ENCODE data around the gene PDIA6. TPM values are rescaled to one million over a fixed set of nuclear protein-coding genes. Genes with fewer than 3 reads are reported as not detected.
"Not testable (repeated sequence)": the region's sequence is repeated elsewhere in the genome, so short reads cannot be mapped to it uniquely, and the experiment has no call there.

The PDIA6 gene
- total RNA-seq, 6 experiments from 2014 or later = 141 to 232 (median 191) TPM

GRCh38 chr2:10817413-10817812 is 4.8 kb upstream of the PDIA6 start:
- intact Hi-C loops (cut with DNase I) = no loop called here
- 40% methylated on average over 1 of the region's 5 CpGs for WGBS (ENCODE audit: insufficient coverage, low coverage, low lambda C conversion rate, missing lambda C conversion rate)
- Histone ChIP-seq H3K4me3 (no peak overlapping the region), H3K9me3 (no peaks in the 10 kb centered on the region), H3K27ac (no peak overlapping the region), H3K4me1 (no peaks in the 10 kb centered on the region), H3K36me3 (no peaks in the 10 kb centered on the region), H3K27me3 (no peaks in the 10 kb centered on the region)
- DNase-seq (no peak), ATAC-seq (no peak)
- TF ChIP-seq CTCF (IDR thresholded peaks at IDR 0.05) (peak in 3 of 4 donors; percentile 12 to 20 (median 18)), POLR2A (IDR thresholded peaks at IDR 0.05) (no peak)

DNA sequence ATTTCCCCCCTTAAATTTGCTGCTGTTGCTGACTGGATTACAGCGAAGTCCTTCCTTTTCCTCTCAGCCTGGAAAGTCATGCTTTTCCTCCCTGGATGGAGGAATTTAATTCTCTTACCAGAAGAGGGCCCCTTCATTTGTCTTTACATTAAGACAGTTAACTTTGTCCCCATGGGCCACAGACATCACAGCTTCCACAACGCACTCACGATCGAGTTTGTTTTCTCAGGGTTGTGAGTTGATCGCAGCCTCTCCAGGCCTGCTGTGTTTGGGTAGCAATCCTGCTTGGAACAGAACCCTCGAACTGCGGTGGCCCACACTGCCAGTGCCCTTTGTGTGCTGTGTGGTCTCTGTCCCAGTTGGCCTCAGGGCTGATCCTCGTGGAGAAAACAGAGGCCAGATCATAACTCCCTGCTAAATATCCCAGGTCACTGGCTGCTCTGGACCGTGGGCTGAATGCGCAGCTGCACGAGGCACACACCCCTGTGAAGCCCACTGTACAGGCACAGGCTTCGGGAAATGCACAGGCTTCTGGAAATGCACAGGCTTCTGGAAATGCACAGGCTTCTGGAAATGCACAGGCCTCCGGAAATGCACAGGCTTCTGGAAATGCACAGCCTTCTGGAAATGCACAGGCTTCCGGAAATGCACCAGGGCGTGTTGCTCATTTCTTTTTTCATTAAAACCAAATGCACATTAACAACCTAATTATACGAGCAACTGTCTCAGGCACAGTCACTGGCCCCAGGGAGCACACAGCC is 2.2 kb upstream of the PDIA6 start:
- WGBS (ENCODE audit: insufficient coverage, low coverage, low lambda C conversion rate, missing lambda C conversion rate) = 55% methylated on average over 12 of the region's 16 CpGs
- TF ChIP-seq CTCF (IDR thresholded peaks at IDR 0.05) = peak in 1 of 4 donors; percentile 18
- TF ChIP-seq POLR2A (IDR thresholded peaks at IDR 0.05) = no peak
- Histone ChIP-seq H3K9me3 (no peaks in the 10 kb centered on the region), H3K27ac (peak overlapping the region in 1 of 3 donors; percentile 1), H3K4me3 (no peak overlapping the region), H3K36me3 (no peaks in the 10 kb centered on the region), H3K4me1 (peaks cover 0 to 15% (median 7%) of the 10 kb centered on the region in 4 donors), H3K27me3 (no peaks in the 10 kb centered on the region)
- ATAC-seq (no peak), DNase-seq (no peak)
- intact Hi-C loops (cut with DNase I) = no loop called here

GRCh38 chr2:10814142-10814541 is 1.6 kb upstream of the PDIA6 start:
- intact Hi-C loops (cut with DNase I) = no loop called here
- WGBS (ENCODE audit: insufficient coverage, low coverage, low lambda C conversion rate, missing lambda C conversion rate) = 39% methylated on average over 3 of the region's 10 CpGs
- no peak for ATAC-seq

DNA sequence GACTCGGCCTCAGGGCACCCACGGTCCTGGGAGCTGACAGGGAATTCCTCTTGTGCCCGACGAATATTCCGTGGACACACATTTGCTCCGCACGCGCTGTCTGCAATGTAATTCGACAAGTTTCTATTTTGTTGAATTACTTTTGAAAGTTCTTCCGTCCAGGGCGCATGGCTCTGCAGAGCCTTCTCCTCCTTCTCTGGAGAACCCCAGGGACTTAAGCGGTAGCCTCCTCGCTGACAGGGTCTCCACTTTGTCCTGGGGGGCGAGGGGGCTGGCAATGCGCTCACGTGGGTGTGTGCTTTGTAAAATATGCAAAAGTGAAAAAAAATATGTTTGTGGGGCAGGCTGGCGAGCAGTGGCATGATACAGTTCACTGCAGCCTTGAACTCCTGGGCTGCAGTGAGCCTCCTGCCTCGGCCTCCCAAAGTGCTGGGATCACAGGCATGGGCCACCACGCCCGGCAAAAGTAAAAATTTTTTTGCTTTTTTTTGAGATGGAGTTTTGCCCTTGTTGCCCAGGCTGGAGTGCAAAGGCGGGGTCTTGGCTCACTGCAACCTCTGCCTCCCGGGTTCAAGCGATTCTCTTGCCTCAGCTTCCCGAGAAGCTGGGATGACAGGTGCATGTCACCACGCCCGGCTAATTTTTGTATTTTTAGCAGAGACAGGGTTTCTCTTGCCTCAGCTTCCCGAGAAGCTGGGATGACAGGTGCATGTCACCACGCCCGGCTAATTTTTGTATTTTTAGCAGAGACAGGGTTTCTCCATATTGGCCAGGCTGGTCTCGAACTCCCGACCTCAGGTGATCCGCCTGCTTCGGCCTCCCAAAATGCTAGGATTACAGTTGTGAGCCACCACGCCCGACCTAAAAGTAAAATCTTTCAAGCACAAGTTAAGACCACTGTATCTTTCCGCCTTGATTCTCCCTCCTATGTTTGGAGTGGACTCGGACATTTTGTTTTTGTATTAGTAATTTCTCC is 866 bp upstream of the PDIA6 start:
- 39% methylated on average over 29 of the region's 37 CpGs for WGBS (ENCODE audit: insufficient coverage, low coverage, low lambda C conversion rate, missing lambda C conversion rate)
- intact Hi-C loops (cut with DNase I) = not testable (repeated sequence)

More at GRCh38 chr2:10814142-10814541, 1.6 kb upstream of the PDIA6 start:
- Histone ChIP-seq H3K36me3 (no peaks in the 10 kb centered on the region), H3K4me1 (peaks cover 0 to 21% (median 8%) of the 10 kb centered on the region in 4 donors), H3K27ac (peak overlapping the region in 1 of 3 donors; percentile 1), H3K4me3 (no peak overlapping the region), H3K9me3 (no peaks in the 10 kb centered on the region), H3K27me3 (no peaks in the 10 kb centered on the region)
- DNase-seq = no peak
- no peak for TF ChIP-seq POLR2A (IDR thresholded peaks at IDR 0.05)
- no peak for TF ChIP-seq CTCF (IDR thresholded peaks at IDR 0.05)

More for the DNA sequence above, 866 bp upstream of the PDIA6 start:
- peak in 1 of 4 donors; percentile 45 for ATAC-seq
- H3K36me3 ChIP-seq, H3K27me3 ChIP-seq, DNase-seq, H3K9me3 ChIP-seq: not testable (repeated sequence)
- Histone ChIP-seq H3K4me1 (peaks cover 0 to 25% (median 8%) of the 10 kb centered on the region in 4 donors), H3K4me3 (peak overlapping the region; percentile 49 to 98 (median 72)), H3K27ac (peak overlapping the region; percentile 33 to 94 (median 58))
